GM21381 (cell line): ENCODE measurements around the gene MAD2L2.
A peak's percentile ranks its signal among the peaks of the same experiment; 100 is the strongest.

ENCODE experiments used
- ATAC-seq: cut with Tn5 transposase; IDR thresholded peaks from one replicate; pipeline ENCODE4 v1.9.1; 2021; ENCODE audit warnings: mild to moderate bottlenecking, moderate library complexity; ENCODE audit not compliant: unreplicated experiment

The MAD2L2 gene

DNA sequence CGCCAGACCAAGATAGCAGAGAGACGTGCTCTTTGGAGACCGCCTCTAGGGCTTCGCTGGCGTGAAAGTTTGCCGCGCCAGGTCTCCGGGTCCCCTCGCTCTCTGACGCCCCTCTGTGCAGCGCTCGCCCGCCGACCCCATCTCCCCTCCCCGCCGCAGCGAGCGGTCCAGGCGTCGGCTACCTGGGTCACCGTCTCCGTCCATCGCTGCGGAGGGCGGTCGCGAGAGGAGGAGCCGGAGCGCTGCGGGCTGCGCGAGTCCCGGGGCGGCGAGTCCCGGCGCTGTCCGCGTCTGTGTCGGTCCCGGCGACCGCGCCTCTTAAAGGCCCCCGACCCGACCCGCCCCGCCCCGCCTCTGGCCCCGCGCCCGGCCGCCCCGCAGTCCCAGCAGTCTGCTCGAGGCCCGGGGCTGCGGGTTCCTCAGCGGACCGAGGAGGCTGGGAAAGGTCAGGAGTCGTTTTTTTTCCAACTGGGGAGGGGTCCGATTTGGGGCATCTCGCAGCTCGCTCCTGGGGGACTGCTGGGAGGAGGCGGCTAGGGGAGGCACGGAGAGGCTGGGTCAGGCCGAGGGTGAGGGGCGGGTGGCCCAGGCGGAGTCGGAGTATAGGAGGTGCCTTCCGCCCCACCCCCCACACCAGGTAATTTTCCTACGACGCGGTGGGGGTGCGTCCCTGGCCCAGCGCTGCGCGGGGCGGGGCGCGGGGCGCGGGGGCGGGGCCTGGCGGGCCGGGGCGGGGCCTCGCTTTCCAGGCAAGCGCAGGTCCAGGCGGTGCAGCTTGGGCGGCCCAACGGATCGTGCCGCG is 26.6 kb downstream of the MAD2L2 start, which contains the start of the genes FBXO2 and FBXO44:
FBXO2 (minus strand) TSS at position 293 of the 802 bp plus-strand sequence; CDS start at position 204, 89 bp downstream.
FBXO44 (plus strand) TSS at position 741 of the 802 bp plus-strand sequence. CDS start 959 bp downstream, outside the sequence.
- ATAC-seq: peak; percentile 59

- no peak for ATAC-seq
These were observed 27.1 kb downstream of the MAD2L2 start for GRCh38 chr1:11653861-11654136.

- ATAC-seq: no peak
These were observed 27.7 kb downstream of the MAD2L2 start for GRCh38 chr1:11653101-11653860.

DNA sequence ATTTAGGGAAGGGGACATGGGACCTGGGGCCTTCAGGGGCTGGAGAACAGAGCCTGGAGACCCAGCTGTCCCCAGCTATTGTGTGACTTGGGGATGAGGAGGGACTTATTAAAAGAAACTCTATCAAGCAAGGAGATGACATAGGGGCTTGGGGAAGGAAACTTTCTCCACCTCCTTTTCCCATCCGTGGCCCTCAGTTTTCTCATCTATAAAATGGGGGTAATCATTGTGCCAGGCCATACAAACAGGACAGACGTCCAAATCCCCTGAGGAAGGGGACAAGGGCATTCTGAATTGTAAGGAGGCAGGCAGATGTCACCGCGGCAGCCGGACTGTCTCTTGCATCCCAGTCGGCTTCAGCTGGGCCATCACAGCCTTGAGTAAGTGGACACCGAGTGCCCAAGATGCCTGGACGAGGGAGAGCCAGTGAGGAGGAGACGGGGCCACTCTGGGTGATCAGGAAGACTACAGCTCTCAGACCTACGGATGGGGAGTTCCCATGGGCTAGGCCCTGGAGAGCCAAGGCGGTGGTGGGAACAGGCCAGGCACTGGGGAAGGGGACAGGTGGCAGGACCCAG is 28.7 kb downstream of the MAD2L2 start:
- no peak for ATAC-seq

GRCh38 chr1:11651017-11651416 is 29.9 kb downstream of the MAD2L2 start:
- no peak for ATAC-seq

GRCh38 chr1:11650331-11650991 is 30.5 kb downstream of the MAD2L2 start:
- no peak for ATAC-seq

GRCh38 chr1:11649624-11650330 is 31.2 kb downstream of the MAD2L2 start:
- no peak for ATAC-seq

DNA sequence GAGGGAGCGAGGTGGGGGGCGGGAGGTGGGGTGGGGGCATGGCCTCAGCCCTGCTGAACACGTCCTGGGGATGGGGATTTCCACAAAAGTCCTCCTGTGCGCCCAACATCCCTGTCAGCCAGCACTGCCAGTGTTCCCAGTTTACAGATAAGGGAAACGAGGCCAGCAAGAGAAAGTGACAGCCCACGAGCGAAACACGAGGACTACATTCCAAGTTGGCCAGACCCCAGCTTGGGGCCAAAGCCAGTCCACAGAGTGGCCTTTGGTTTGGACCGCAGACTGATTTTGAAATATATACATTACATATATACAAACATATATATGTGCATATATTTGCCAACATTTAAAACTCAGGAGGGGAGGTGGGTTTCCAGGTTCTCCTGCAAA is 31.7 kb downstream of the MAD2L2 start:
- ATAC-seq: no peak

DNA sequence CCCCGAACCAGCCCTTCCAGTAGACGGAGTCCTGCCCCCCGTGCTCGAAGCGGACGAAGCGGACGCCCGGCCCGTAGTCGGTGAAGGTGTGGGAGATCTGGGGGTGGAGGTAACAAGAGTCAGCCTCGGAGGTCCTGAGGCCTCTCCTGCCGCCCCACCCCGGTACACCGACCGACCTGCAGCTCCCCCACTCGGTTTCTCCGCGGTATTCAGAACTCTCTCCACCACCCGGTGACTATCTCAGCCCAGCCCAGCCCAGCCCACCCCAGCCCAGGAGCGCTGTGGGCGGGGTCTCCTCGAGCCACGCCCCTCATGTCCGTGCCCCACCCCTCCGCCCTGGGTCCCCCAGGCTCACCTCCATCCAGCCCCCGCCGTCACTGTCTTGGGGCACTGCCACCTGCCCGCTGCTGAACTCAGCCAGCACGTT is 32.2 kb downstream of the MAD2L2 start:
- ATAC-seq: no peak

DNA sequence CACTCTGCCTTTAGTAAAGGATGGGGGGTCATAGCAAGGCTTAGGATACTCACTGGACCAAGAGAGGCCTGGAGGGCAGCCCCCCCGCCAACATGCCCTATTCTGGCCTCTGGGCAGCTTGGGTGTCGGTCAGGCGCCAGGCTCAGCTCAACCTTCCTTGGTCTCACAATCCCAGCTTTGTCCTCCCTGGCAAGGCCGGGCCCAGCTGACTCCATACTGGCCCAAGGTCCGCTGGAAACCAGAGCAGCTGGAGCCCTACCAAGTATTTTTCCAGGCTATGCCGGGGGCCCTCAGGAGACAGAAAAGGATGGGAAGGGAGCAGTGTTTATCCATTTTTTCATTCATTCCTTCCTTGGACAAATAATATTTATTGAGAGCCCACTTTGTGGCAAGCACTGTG is 32.9 kb downstream of the MAD2L2 start:
- ATAC-seq: no peak

DNA sequence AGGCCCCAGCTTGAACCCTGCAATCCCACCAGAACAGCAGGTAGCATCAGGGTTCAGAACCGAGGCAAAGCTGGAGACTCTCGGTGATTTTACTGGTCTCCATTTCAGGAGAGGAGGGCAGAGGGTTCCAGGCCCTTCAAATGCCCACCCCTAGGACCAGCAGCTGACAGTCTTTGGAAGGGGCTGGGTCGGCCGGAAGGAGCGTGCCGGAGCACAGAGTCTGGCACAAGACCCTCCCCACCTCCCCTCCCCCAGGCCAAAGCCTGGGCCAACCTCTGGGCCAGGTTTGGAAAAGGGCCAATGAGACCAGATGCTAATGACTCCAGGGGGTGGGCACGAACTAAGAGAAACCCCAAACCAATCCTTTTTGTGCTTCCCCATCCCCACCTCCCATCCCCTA is 33.6 kb downstream of the MAD2L2 start:
- no peak for ATAC-seq

GRCh38 chr1:11646317-11646716 is 34.6 kb downstream of the MAD2L2 start:
- ATAC-seq: no peak

- no peak for ATAC-seq
These were observed 35.2 kb downstream of the MAD2L2 start for GRCh38 chr1:11645670-11646265.

- no peak for ATAC-seq
These were observed 35.7 kb downstream of the MAD2L2 start for GRCh38 chr1:11645270-11645669.

GRCh38 chr1:11643782-11644181 is 37.2 kb downstream of the MAD2L2 start:
- no peak for ATAC-seq

DNA sequence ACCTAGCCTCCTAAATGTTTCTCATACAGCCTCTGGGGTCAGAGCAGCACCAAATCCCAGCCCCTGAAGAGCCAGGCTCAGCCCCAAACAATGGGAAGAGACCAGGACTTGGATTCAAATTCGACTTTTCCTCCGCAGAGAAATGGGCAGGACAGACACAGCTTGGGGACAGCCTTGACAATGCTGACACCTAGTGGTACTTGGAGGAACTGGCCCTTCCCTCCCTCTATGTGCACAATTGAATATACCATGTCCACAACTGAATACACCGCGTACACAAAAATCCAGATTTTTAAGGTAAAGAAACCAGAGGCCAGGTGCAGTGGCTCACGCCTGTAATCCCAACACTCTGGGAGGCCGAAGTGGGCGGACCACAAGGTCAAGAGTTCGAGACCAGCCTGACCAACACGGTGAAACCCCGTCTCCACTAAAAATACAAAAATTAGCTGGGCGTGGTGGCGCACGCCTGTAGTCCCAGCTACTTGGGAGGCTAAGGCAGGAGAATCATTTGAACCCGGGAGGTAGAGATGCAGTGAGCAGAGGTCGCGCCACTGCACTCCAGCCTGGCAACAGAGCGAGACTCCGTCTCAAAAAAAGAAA is 38.4 kb downstream of the MAD2L2 start:
- ATAC-seq: peak; percentile 57

- ATAC-seq: no peak
These were observed 39.1 kb downstream of the MAD2L2 start for GRCh38 chr1:11641776-11642305.

- ATAC-seq: no peak
These were observed 40.0 kb downstream of the MAD2L2 start for GRCh38 chr1:11640944-11641343.

GRCh38 chr1:11640101-11640500 is 40.8 kb downstream of the MAD2L2 start:
- no peak for ATAC-seq

DNA sequence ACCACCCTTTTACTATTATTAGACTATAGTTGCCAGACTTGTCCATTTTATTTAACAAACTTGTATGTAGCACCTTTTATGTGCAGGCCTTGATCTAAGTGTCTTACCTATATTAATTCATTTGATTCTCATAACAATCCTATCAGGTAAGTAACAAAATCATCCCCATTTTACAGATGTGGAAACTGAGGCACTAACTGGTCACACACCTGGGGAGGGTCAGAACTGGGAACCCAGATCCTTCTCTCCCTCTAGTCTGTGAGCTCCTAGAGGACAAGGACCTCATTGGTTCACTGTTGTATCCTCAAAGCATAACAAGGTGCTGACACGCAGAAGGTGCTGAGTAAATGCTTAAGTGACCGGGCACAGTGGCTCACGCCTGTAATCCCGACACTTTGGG is 41.6 kb downstream of the MAD2L2 start:
- ATAC-seq: no peak
